Osteoblast (primary cell): ENCODE measurements around the gene PARD3B. TPM values are rescaled to one million over a fixed set of nuclear protein-coding genes. Genes with fewer than 3 reads are reported as not detected.

Experiments
- DNase-seq: peaks from one replicate; pipeline ENCODE4 v3.0.0; 2011; ENCODE audit warnings: low spot score, mixed read lengths; ENCODE audit not compliant: insufficient read length; ENCODE audit errors: missing footprints
- H2AFZ ChIP-seq: 2 replicates; pipeline ENCODE4 v1.6.0; 2011; ENCODE audit warnings: mild to moderate bottlenecking, low read length
- H3K27ac ChIP-seq: 2 replicates; pipeline ENCODE4 v1.5.1; 2011; ENCODE audit warnings: mild to moderate bottlenecking, low read depth, low read length, moderate library complexity
- H3K27me3 ChIP-seq: 2 replicates; pipeline ENCODE4 v1.6.0; 2012; ENCODE audit warnings: mild to moderate bottlenecking, control low read depth, inconsistent platforms, low read length, moderate library complexity; ENCODE audit not compliant: insufficient read depth
- H3K36me3 ChIP-seq: 2 replicates; pipeline ENCODE4 v1.5.1; 2011; ENCODE audit warnings: mild to moderate bottlenecking, low read length, control low read depth, moderate library complexity; ENCODE audit not compliant: insufficient read depth
- H3K4me1 ChIP-seq: 2 replicates; pipeline ENCODE4 v1.5.1; 2011; ENCODE audit warnings: mild to moderate bottlenecking, low read length, control low read depth, moderate library complexity; ENCODE audit not compliant: insufficient read depth
- H3K4me2 ChIP-seq: 2 replicates; pipeline ENCODE4 v1.6.0; 2011; ENCODE audit warnings: mild to moderate bottlenecking, low read length; ENCODE audit not compliant: insufficient read depth
- H3K4me3 ChIP-seq: fragments of 200-600 bp; sonication (generic); 3 replicates; pipeline ENCODE4 v1.5.1; 2012; ENCODE audit warnings: mild to moderate bottlenecking, low read length, inconsistent platforms; ENCODE audit not compliant: insufficient read depth
- H3K79me2 ChIP-seq: 2 replicates; pipeline ENCODE4 v1.6.0; 2012; ENCODE audit warnings: mild to moderate bottlenecking, low read length, control low read depth, inconsistent platforms; ENCODE audit not compliant: insufficient read depth
- H3K9me3 ChIP-seq: 2 replicates; pipeline ENCODE4 v1.5.1; 2011; ENCODE audit warnings: low read depth, low read length, control low read depth
- H4K20me1 ChIP-seq: 2 replicates; pipeline ENCODE4 v1.6.0; 2012; ENCODE audit warnings: mild to moderate bottlenecking, low read length, control low read depth; ENCODE audit not compliant: insufficient read depth
- CTCF ChIP-seq: IDR thresholded peaks from 2 replicates; pipeline ENCODE4 v1.5.1; 2011; ENCODE audit warnings: mild to moderate bottlenecking, low read depth, low read length, moderate library complexity; ENCODE audit errors: extremely low read depth
- total RNA-seq: library from RNA; depleted of rRNA; stranded (reverse); fragments of >200 nt; gene quantifications from 2 replicates; pipeline ENCODE4 v1.2.3, GENCODE V29; 2012

PARD3B gene
- total RNA-seq, 1 donor: 22.4 TPM

DNA sequence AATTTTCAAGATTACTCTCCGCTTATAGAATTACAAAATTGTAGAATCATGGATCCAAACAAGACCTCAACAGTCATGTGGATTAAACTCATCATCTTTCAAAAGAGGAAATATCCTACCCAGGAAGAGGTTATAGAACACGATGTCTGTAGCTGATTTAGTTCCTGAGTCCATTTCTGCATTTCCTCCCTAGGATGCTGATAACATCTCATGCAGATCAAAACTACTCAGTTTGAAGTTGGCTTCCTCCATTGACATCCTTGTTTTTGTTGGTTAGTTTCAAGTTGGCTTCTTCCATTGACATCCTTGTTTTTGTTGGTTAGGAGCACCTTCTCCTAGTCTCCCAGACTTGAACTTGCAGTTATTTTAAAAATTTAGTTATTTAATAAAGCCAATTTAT, 147.5 kb downstream of the PARD3B start:
- Histone ChIP-seq H3K79me2 (no peaks in the 10 kb centered on the region), H3K4me1 (peaks cover 3% of the 10 kb centered on the region), H3K27ac (no peak overlapping the region), H2AFZ (no peak overlapping the region), H4K20me1 (no peaks in the 10 kb centered on the region), H3K4me2 (no peak overlapping the region), H3K36me3 (no peaks in the 10 kb centered on the region), H3K27me3 (no peaks in the 10 kb centered on the region), H3K4me3 (no peak overlapping the region), H3K9me3 (no peaks in the 10 kb centered on the region)
- no peak for TF ChIP-seq CTCF
- DNase-seq: no peak

DNA sequence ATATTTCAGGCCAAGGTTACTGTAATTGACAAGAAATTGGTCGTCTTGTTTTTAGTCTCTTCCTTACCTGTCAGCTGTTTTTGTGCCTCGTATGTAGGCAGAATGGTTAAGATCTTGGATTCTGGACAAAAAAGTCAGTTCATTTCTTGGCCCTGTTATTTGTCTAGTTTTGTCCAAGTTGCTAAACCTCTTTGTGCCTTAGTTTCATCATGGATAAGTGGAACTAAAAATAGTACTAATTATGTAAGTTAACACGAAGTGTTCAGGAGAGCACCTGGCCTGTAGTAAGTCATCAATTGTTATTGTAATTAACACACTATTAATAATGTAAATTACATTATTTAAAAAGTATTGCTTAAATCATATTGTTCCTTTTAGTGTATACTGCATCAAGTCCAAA, 148.0 kb downstream of the PARD3B start:
- Histone ChIP-seq H3K36me3 (no peaks in the 10 kb centered on the region), H3K4me1 (peaks cover 3% of the 10 kb centered on the region), H3K27ac (no peak overlapping the region), H3K4me3 (no peak overlapping the region), H2AFZ (no peak overlapping the region), H3K9me3 (no peaks in the 10 kb centered on the region), H3K79me2 (no peaks in the 10 kb centered on the region), H3K4me2 (no peak overlapping the region), H3K27me3 (no peaks in the 10 kb centered on the region), H4K20me1 (no peaks in the 10 kb centered on the region)
- no peak for TF ChIP-seq CTCF
- no peak for DNase-seq

DNA sequence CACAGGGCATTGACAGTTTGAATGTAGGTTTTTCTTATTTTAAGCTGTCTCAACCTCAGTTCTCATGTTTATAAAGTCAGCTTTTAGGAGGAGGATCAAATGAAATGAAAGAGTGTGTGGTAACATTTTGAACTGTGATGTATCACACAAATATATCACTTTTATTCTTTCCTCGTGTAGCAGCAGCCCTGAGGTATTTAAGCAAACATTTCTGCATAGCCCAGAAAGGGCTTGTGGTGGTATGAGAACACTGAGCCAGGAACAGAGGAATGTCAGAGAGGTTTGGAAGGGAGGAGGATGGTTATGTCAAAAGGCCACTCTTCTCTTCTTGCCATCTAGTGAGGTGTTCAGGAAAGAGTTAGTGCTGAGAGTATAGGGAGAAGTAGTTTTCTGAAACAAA, 150.2 kb downstream of the PARD3B start:
- no peak overlapping the region for H3K4me3 ChIP-seq
- H3K36me3 ChIP-seq: no peaks in the 10 kb centered on the region
- no peaks in the 10 kb centered on the region for H3K9me3 ChIP-seq
- H3K27ac ChIP-seq: no peak overlapping the region
- H4K20me1 ChIP-seq: no peaks in the 10 kb centered on the region
- no peak overlapping the region for H3K4me2 ChIP-seq
- peaks cover 3% of the 10 kb centered on the region for H3K4me1 ChIP-seq
- no peaks in the 10 kb centered on the region for H3K27me3 ChIP-seq
- no peak for TF ChIP-seq CTCF
- no peak for DNase-seq
- H3K79me2 ChIP-seq: no peaks in the 10 kb centered on the region
- H2AFZ ChIP-seq: peak overlapping the region; percentile 0

GRCh38 chr2:204696124-204696523, 150.8 kb downstream of the PARD3B start:
- no peaks in the 10 kb centered on the region for H3K79me2 ChIP-seq
- no peaks in the 10 kb centered on the region for H3K9me3 ChIP-seq
- H3K4me1 ChIP-seq: peaks cover 3% of the 10 kb centered on the region
- no peak overlapping the region for H3K27ac ChIP-seq
- no peaks in the 10 kb centered on the region for H4K20me1 ChIP-seq
- H2AFZ ChIP-seq: no peak overlapping the region
- DNase-seq: no peak
- H3K27me3 ChIP-seq: no peaks in the 10 kb centered on the region
- H3K4me3 ChIP-seq: no peak overlapping the region
- H3K4me2 ChIP-seq: no peak overlapping the region
- H3K36me3 ChIP-seq: no peaks in the 10 kb centered on the region
- TF ChIP-seq CTCF: no peak
